ENCODE measurements around the gene ZSCAN26. TPM values are rescaled to one million over a fixed set of nuclear protein-coding genes. Genes with fewer than 3 reads are reported as not detected.

The ZSCAN26 gene
- total RNA-seq, 1 donor from 2014 or later, result 40.5 TPM

DNA sequence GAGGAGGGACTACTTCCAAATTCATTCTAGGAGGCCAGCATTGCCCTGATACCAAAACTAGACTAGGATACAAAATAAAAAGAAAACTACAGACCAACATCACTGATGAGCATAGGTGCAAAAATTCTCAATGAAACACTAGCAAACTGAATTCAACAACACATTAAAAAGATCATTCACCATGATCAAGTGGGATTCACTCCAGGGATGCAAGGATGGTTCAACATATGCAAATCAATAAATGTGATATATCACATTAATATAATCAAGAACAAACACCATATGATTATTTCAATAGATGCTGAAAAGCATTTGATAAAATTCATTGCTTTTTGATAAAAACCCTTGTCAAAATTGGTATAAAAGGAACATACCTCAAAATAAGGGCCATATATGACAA lies 24.6 kb downstream of the ZSCAN26 start:
- Histone ChIP-seq H3K4me3 (no peak overlapping the region), H3K9ac (no peak overlapping the region), H3K79me2 (ENCODE audit: low read depth) (no peaks in the 10 kb centered on the region), H2AFZ (replicated peaks) (no peak overlapping the region), H3K4me1 (no peaks in the 10 kb centered on the region), H3F3A (ENCODE audit: low read depth) (no peaks in the 10 kb centered on the region), H3K36me3 (peaks cover 8% of the 10 kb centered on the region), H3K4me2 (no peak overlapping the region), H3K27ac (no peak overlapping the region), H3K9me3 (ENCODE audit: low read depth) (no peaks in the 10 kb centered on the region), H4K20me1 (ENCODE audit: low read depth) (no peaks in the 10 kb centered on the region), H3K27me3 (no peaks in the 10 kb centered on the region)
- no peak for TF ChIP-seq EZH2phosphoT487 (IDR thresholded peaks at IDR 0.05)
- TF ChIP-seq, protein P1, sequence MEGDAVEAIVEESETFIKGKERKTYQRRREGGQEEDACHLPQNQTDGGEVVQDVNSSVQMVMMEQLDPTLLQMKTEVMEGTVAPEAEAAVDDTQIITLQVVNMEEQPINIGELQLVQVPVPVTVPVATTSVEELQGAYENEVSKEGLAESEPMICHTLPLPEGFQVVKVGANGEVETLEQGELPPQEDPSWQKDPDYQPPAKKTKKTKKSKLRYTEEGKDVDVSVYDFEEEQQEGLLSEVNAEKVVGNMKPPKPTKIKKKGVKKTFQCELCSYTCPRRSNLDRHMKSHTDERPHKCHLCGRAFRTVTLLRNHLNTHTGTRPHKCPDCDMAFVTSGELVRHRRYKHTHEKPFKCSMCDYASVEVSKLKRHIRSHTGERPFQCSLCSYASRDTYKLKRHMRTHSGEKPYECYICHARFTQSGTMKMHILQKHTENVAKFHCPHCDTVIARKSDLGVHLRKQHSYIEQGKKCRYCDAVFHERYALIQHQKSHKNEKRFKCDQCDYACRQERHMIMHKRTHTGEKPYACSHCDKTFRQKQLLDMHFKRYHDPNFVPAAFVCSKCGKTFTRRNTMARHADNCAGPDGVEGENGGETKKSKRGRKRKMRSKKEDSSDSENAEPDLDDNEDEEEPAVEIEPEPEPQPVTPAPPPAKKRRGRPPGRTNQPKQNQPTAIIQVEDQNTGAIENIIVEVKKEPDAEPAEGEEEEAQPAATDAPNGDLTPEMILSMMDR (IDR thresholded peaks at IDR 0.05), result no peak
- TF ChIP-seq EZH2 (IDR thresholded peaks at IDR 0.05), result no peak
- Mint-ChIP-seq H3K4me1 (no peaks in the 10 kb centered on the region), H3K27me3 (ENCODE audit: insufficient read depth, low read depth) (no peaks in the 10 kb centered on the region), H3K36me3 (peaks cover 48% of the 10 kb centered on the region), H3K27ac (no peak overlapping the region), H3K9me3 (peaks cover 2% of the 10 kb centered on the region), H3K4me3 (no peak overlapping the region)
- no peak for DNase-seq (ENCODE audit: low spot score)

DNA sequence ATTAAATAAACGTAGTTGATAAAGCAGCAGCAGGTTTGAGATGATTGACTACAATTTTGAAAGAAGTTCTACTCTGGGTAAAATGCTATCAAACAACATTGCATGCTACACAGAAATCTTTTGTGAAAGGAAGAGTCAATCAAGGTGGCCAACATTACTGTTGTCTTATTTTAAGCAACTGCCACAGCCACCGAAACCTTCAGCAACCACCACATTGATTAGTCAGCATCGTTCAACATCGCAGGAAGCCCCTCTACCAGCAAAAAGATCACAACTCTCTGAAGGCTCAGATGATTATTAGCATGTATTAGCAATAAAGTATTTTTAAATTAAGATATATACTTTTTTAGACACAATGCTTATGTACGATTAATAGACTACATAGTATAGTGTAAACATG lies 28.4 kb downstream of the ZSCAN26 start:
- Histone ChIP-seq H3K9me3 (ENCODE audit: low read depth) (no peaks in the 10 kb centered on the region), H3K4me1 (no peaks in the 10 kb centered on the region), H4K20me1 (ENCODE audit: low read depth) (no peaks in the 10 kb centered on the region), H3K79me2 (ENCODE audit: low read depth) (no peaks in the 10 kb centered on the region), H3K9ac (no peak overlapping the region), H2AFZ (replicated peaks) (no peak overlapping the region), H3K4me2 (no peak overlapping the region), H3K36me3 (no peaks in the 10 kb centered on the region), H3K27ac (no peak overlapping the region), H3K27me3 (no peaks in the 10 kb centered on the region), H3F3A (ENCODE audit: low read depth) (no peaks in the 10 kb centered on the region), H3K4me3 (no peak overlapping the region)
- H3K4me1 Mint-ChIP-seq, result no peaks in the 10 kb centered on the region
- no peak overlapping the region for H3K27ac Mint-ChIP-seq
- H3K9me3 Mint-ChIP-seq, result peaks cover 2% of the 10 kb centered on the region
- H3K27me3 Mint-ChIP-seq (ENCODE audit: insufficient read depth, low read depth), result no peaks in the 10 kb centered on the region
- TF ChIP-seq, protein P1 (IDR thresholded peaks at IDR 0.05), result no peak
- TF ChIP-seq EZH2phosphoT487 (IDR thresholded peaks at IDR 0.05) (no peak), EZH2 (IDR thresholded peaks at IDR 0.05) (no peak)
- no peak overlapping the region for H3K4me3 Mint-ChIP-seq
- DNase-seq (ENCODE audit: low spot score), result no peak
- peaks cover 25% of the 10 kb centered on the region for H3K36me3 Mint-ChIP-seq

DNA sequence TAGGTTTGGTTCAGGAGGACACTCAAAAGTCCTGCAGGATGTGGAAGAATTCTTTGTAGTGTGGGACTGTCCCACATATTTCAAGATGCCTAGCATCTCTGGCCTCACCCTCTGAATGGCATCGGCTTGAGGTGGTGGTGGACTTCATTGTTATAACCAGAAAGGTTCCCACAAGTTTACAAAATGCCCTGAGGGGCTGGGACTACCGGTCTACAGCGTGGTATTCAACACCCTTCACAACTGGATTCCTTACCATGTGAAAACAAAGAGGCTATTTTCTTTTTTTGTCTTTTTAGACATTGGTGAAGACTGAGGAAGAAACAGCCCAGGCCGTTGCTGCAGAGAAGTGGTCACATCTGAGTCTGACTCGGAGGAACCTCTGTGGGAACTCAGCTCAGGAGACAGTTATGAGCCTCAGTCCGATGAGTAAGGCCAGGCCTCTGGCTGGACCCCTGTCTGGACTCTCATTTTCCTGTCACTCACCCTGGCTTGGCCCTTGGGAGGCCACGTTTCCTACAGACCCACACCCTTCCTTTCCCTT lies 29.6 kb downstream of the ZSCAN26 start:
- no peak overlapping the region for H3K4me3 Mint-ChIP-seq
- TF ChIP-seq EZH2phosphoT487 (IDR thresholded peaks at IDR 0.05) (no peak), EZH2 (IDR thresholded peaks at IDR 0.05) (no peak)
- TF ChIP-seq, protein P1 (IDR thresholded peaks at IDR 0.05), result no peak
- H3K27ac Mint-ChIP-seq, result no peak overlapping the region
- no peaks in the 10 kb centered on the region for H3K27me3 Mint-ChIP-seq (ENCODE audit: insufficient read depth, low read depth)
- H3K36me3 ChIP-seq, result no peaks in the 10 kb centered on the region
- peaks cover 24% of the 10 kb centered on the region for H3K36me3 Mint-ChIP-seq
- no peaks in the 10 kb centered on the region for H3F3A ChIP-seq (ENCODE audit: low read depth)
- H4K20me1 ChIP-seq (ENCODE audit: low read depth), result no peaks in the 10 kb centered on the region
- no peak overlapping the region for H3K27ac ChIP-seq
- H3K79me2 ChIP-seq (ENCODE audit: low read depth), result no peaks in the 10 kb centered on the region
- no peaks in the 10 kb centered on the region for H3K9me3 ChIP-seq (ENCODE audit: low read depth)
- H3K4me1 Mint-ChIP-seq, result no peaks in the 10 kb centered on the region
- H3K9me3 Mint-ChIP-seq, result no peaks in the 10 kb centered on the region
- H3K9ac ChIP-seq, result no peak overlapping the region
- H3K4me1 ChIP-seq, result no peaks in the 10 kb centered on the region
- H3K27me3 ChIP-seq, result no peaks in the 10 kb centered on the region
- H3K4me3 ChIP-seq, result no peak overlapping the region
- no peak for DNase-seq (ENCODE audit: low spot score)
- no peak overlapping the region for H2AFZ ChIP-seq (replicated peaks)
- no peak overlapping the region for H3K4me2 ChIP-seq

All from neural progenitor cell (in vitro differentiated cells).